T-cell (primary cell): ENCODE data around the gene TMEM178A. TPM values are rescaled to one million over a fixed set of nuclear protein-coding genes. Genes with fewer than 3 reads are reported as not detected.

Experiments
- ATAC-seq, 4 experiments: fragments of 200-7000 bp in 3 of 4; fragments of 150-1000 bp in 1 of 4; cut with Tn5 transposase; replicated peaks in 1 of 4; 1 replicate in 3 of 4; 2 replicates in 1 of 4; pipeline ENCODE4 v1.10.0; 2021; ENCODE audit warnings: moderate library complexity in 3 of 4, mild to moderate bottlenecking in 2 of 4, moderate number of reproducible peaks in 1 of 4
- CTCF ChIA-PET, 2 donors: fragments of 300-600 bp; sonication (Branson Sonifier 250); formaldehyde crosslinking; loops; one replicate each; lab custom pipeline; 2022; ENCODE audit warnings: antibody characterized with exemption in 2 of 2; lab: Charles Lee
- POLR2A ChIA-PET, 2 donors: fragments of 300-600 bp; sonication (Branson Sonifier 250); formaldehyde crosslinking; loops; one replicate each; lab custom pipeline; 2022; ENCODE audit warnings: antibody characterized with exemption in 2 of 2; lab: Charles Lee
- DNase-seq, 35 experiments: peaks; one replicate each; pipeline versions ENCODE4 v3.0.0 to v3.0.0-alpha.2; 2013 to 2023
- H3K27ac ChIP-seq: one replicate; pipeline ENCODE4 v1.5.1; 2013; ENCODE audit warnings: low read length
- H3K27me3 ChIP-seq, 2 experiments: replicated peaks in 1 of 2; 1 replicate in 1 of 2; 2 replicates in 1 of 2; pipeline versions ENCODE4 v1.6.1 to v1.7.0; 2013; ENCODE audit warnings: low read length in 1 of 2, mixed read lengths in 1 of 2; ENCODE audit not compliant: control insufficient read depth in 2 of 2, insufficient read depth in 2 of 2; ENCODE audit errors: extremely low read depth in 1 of 2
- H3K36me3 ChIP-seq, 2 donors: 1 replicate in 1 of 2; 2 replicates in 1 of 2; pipeline versions ENCODE4 v1.6.1 to v1.7.0; 2013; ENCODE audit warnings: low read length in 1 of 2; ENCODE audit not compliant: control insufficient read depth in 2 of 2, insufficient read depth in 1 of 2; ENCODE audit errors: extremely low read depth in 1 of 2
- H3K4me1 ChIP-seq, 2 experiments: 1 replicate in 1 of 2; 2 replicates in 1 of 2; pipeline versions ENCODE4 v1.6.1 to v1.7.0; 2013; ENCODE audit warnings: low read length in 2 of 2, mixed read lengths in 1 of 2; ENCODE audit not compliant: insufficient read depth in 2 of 2, control insufficient read depth in 1 of 2; ENCODE audit errors: extremely low read depth in 1 of 2
- H3K4me3 ChIP-seq, 2 donors: 1 replicate in 1 of 2; 2 replicates in 1 of 2; pipeline versions ENCODE4 v1.5.1 to v1.7.0; 2013; ENCODE audit warnings: mild to moderate bottlenecking in 2 of 2, low read length in 1 of 2, moderate library complexity in 1 of 2; ENCODE audit not compliant: control insufficient read depth in 1 of 2; ENCODE audit errors: extremely low read depth in 1 of 2
- H3K9me3 ChIP-seq: 2 replicates; pipeline ENCODE4 v1.7.0; 2013
- H3K27ac Mint-ChIP-seq, 2 donors: one replicate each; pipeline ENCODE4 v1.8.0; 2020 to 2021; ENCODE audit warnings: mild to moderate bottlenecking in 2 of 2, mixed read lengths in 2 of 2
- H3K27me3 Mint-ChIP-seq, 2 donors: one replicate each; pipeline ENCODE4 v1.8.0; 2021 to 2022; ENCODE audit warnings: mixed read lengths in 2 of 2
- H3K36me3 Mint-ChIP-seq: one replicate; pipeline ENCODE4 v1.8.0; 2021; ENCODE audit warnings: mixed read lengths
- H3K4me1 Mint-ChIP-seq, 3 donors: one replicate each; pipeline ENCODE4 v1.8.0; 2020 to 2022; ENCODE audit warnings: mixed read lengths in 3 of 3, mild to moderate bottlenecking in 1 of 3
- H3K4me3 Mint-ChIP-seq, 3 donors: one replicate each; pipeline ENCODE4 v1.8.0; 2020 to 2022; ENCODE audit warnings: mild to moderate bottlenecking in 3 of 3, mixed read lengths in 3 of 3, moderate library complexity in 3 of 3
- H3K9me3 Mint-ChIP-seq, 3 donors: one replicate each; pipeline ENCODE4 v1.8.0; 2020 to 2022; ENCODE audit warnings: mixed read lengths in 3 of 3
- WGBS: methylation state at CpG from one replicate; pipeline ENCODE4 v1.1.5; 2013; ENCODE audit warnings: missing lambda C conversion rate; ENCODE audit not compliant: insufficient coverage; 5-methylcytosine and 5-hydroxymethylcytosine counted together
- total RNA-seq, 35 experiments: library from RNA in 6 of 35; stranded (reverse) in 6 of 35; fragments of 120-200 nt in 1 of 35; gene quantifications; one replicate each; pipeline versions ENCODE4 v1.2.1 to v1.2.4 and lab custom pipeline; 2013 to 2026

Gene TMEM178A
- total RNA-seq, 5 donors from 2014 or later (not counting 1 experiment from before 2014, with no cell fraction given): 0.32 to 0.47 (median 0.45) TPM; not detected in 2

DNA sequence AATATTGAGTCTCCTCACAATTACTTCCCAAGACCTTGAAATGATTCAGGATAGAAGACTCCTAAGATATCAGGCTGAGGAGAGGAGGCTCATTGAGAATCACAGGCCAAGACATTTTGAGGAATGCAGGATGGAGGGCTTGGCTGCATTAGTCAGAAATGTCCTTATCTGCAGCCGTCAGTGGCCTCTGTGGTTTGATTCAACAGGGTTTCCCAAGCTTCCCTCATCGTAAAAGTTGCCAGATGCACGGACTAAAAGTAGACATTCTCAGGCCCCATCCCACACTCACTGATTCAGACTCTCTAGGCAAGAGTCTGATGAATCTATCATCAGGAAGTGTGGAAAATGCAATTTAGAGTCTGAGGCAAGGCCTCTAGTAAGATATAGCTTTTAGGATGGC is 34.0 kb upstream of the TMEM178A start:
- no peaks in the 10 kb centered on the region for H3K9me3 ChIP-seq
- Mint-ChIP-seq H3K27ac (no peak overlapping the region), H3K36me3 (no peaks in the 10 kb centered on the region), H3K4me3 (no peak overlapping the region), H3K27me3 (peaks cover 0 to 3% of the 10 kb centered on the region in 2 donors), H3K4me1 (no peaks in the 10 kb centered on the region), H3K9me3 (no peaks in the 10 kb centered on the region)
- no CpG with 5 or more reads among the region's 3 CpGs for WGBS
- ChIA-PET POLR2A (no interaction called here), CTCF (no interaction called here)
- H3K4me3 ChIP-seq: no peak overlapping the region
- H3K27ac ChIP-seq: no peak overlapping the region
- H3K4me1 ChIP-seq: no peaks in the 10 kb centered on the region
- H3K27me3 ChIP-seq: no peaks in the 10 kb centered on the region
- ATAC-seq: no peak
- no peaks in the 10 kb centered on the region for H3K36me3 ChIP-seq
- no peak for DNase-seq

GRCh38 chr2:39632876-39633275 is 32.8 kb upstream of the TMEM178A start:
- ATAC-seq (no peak), DNase-seq (no peak)
- no peak overlapping the region for H3K4me3 ChIP-seq
- H3K9me3 ChIP-seq: no peaks in the 10 kb centered on the region
- no peaks in the 10 kb centered on the region for H3K27me3 ChIP-seq
- no peak overlapping the region for H3K27ac Mint-ChIP-seq
- ChIA-PET CTCF (no interaction called here), POLR2A (no interaction called here)
- no peaks in the 10 kb centered on the region for H3K4me1 ChIP-seq
- no peak overlapping the region for H3K27ac ChIP-seq
- H3K36me3 Mint-ChIP-seq: no peaks in the 10 kb centered on the region
- H3K9me3 Mint-ChIP-seq: no peaks in the 10 kb centered on the region
- peaks cover 0 to 3% of the 10 kb centered on the region in 2 donors for H3K27me3 Mint-ChIP-seq
- no peak overlapping the region for H3K4me3 Mint-ChIP-seq
- WGBS: no CpG with 5 or more reads among the region's 4 CpGs
- H3K4me1 Mint-ChIP-seq: no peaks in the 10 kb centered on the region
- no peaks in the 10 kb centered on the region for H3K36me3 ChIP-seq

DNA sequence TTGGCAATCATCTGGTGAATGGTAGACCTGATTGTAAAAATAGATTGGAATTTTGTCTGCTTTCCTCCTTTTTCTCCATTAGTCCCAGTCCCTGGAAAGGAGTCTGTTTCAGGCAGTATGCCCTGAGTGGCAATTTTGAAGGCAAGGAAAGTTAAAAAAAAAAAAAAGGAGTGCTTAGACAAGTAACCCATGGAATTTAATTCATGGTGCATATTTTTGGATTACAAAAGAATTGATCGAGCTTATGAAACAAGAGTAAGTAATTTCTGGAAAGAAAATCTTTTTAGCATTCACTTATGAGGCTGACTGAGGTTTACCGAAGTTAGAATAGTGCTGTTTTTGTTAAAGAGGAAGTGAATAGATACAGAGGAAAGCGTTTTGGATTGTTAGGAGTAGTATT is 29.4 kb upstream of the TMEM178A start:
- WGBS: no CpG with 5 or more reads among the region's 3 CpGs
- ChIA-PET CTCF (no interaction called here), POLR2A (no interaction called here)
- H3K4me3 ChIP-seq: no peak overlapping the region
- H3K27me3 ChIP-seq: peaks cover 0 to 3% of the 10 kb centered on the region in 2 experiments
- H3K36me3 Mint-ChIP-seq: no peaks in the 10 kb centered on the region
- H3K4me1 Mint-ChIP-seq: no peaks in the 10 kb centered on the region
- no peaks in the 10 kb centered on the region for H3K4me1 ChIP-seq
- H3K4me3 Mint-ChIP-seq: no peak overlapping the region
- ATAC-seq: no peak
- no peak for DNase-seq
- no peak overlapping the region for H3K27ac ChIP-seq
- peaks cover 0 to 3% of the 10 kb centered on the region in 2 donors for H3K27me3 Mint-ChIP-seq
- no peaks in the 10 kb centered on the region for H3K36me3 ChIP-seq
- no peaks in the 10 kb centered on the region for H3K9me3 ChIP-seq
- no peaks in the 10 kb centered on the region for H3K9me3 Mint-ChIP-seq
- no peak overlapping the region for H3K27ac Mint-ChIP-seq

DNA sequence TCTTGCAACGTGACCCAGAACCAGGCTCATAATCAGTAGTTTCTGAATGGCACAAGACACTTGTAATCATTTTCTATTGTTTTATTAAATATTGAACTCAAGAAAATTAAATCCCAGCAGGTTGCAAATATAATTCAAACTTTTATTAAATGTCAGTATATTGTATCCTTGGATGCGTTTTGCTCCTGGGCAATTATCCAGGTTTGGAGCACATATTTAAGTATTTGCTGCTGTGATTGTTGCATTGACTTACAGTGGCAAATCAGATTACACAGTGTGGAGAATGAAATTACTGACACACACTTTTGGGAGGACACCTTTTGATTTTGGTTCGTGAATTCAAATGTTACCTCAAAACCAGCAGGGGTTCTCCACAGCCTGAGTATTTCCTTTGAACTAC is 27.1 kb upstream of the TMEM178A start:
- Histone ChIP-seq H3K4me1 (no peaks in the 10 kb centered on the region), H3K27me3 (peaks cover 0 to 3% of the 10 kb centered on the region in 2 experiments), H3K27ac (no peak overlapping the region), H3K9me3 (no peaks in the 10 kb centered on the region), H3K36me3 (no peaks in the 10 kb centered on the region), H3K4me3 (no peak overlapping the region)
- Mint-ChIP-seq H3K9me3 (no peaks in the 10 kb centered on the region), H3K27me3 (peaks cover 0 to 3% of the 10 kb centered on the region in 2 donors), H3K36me3 (no peaks in the 10 kb centered on the region), H3K27ac (no peak overlapping the region), H3K4me1 (no peaks in the 10 kb centered on the region), H3K4me3 (no peak overlapping the region)
- ATAC-seq: no peak
- DNase-seq: no peak
- CTCF ChIA-PET: no interaction called here
- WGBS: 67% methylated on average over 1 of the region's 3 CpGs
- POLR2A ChIA-PET: no interaction called here

- ChIA-PET CTCF (no interaction called here), POLR2A (no interaction called here)
- peaks cover 0 to 3% of the 10 kb centered on the region in 2 donors for H3K27me3 Mint-ChIP-seq
- DNase-seq (no peak), ATAC-seq (no peak)
- 89% methylated on average over 2 of the region's 2 CpGs for WGBS
- no peak overlapping the region for H3K27ac Mint-ChIP-seq
- no peak overlapping the region for H3K4me3 ChIP-seq
- no peaks in the 10 kb centered on the region for H3K36me3 Mint-ChIP-seq
- no peaks in the 10 kb centered on the region for H3K9me3 ChIP-seq
- no peaks in the 10 kb centered on the region for H3K36me3 ChIP-seq
- H3K27ac ChIP-seq: no peak overlapping the region
- H3K9me3 Mint-ChIP-seq: no peaks in the 10 kb centered on the region
- H3K27me3 ChIP-seq: peaks cover 0 to 3% of the 10 kb centered on the region in 2 experiments
- no peaks in the 10 kb centered on the region for H3K4me1 ChIP-seq
- H3K4me1 Mint-ChIP-seq: no peaks in the 10 kb centered on the region
- no peak overlapping the region for H3K4me3 Mint-ChIP-seq
Observed at GRCh38 chr2:39640107-39640506, 25.6 kb upstream of the TMEM178A start.

DNA sequence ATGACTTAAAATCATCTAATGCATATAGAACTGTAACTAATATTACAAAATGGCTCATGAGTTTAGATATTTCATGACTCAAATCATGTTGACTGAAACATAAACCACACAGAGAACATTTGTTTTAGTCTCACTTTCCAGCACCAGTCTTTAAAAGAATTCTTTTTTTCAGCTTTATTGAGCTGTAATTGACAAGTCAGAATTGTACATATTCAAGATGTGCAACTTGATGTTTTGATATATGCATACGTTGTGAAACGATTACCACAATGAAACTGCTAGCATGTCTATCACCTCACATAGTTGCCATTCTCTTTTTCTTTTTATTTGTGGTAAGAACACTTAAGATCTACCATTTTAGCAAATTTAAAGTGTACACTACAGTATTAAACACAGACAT is 25.0 kb upstream of the TMEM178A start:
- DNase-seq: no peak
- ATAC-seq: no peak
- POLR2A ChIA-PET: no interaction called here
- Mint-ChIP-seq H3K9me3 (no peaks in the 10 kb centered on the region), H3K4me3 (no peak overlapping the region), H3K36me3 (no peaks in the 10 kb centered on the region), H3K27me3 (peaks cover 0 to 3% of the 10 kb centered on the region in 2 donors), H3K27ac (no peak overlapping the region), H3K4me1 (no peaks in the 10 kb centered on the region)
- CTCF ChIA-PET: no interaction called here
- H3K36me3 ChIP-seq: no peaks in the 10 kb centered on the region
- H3K9me3 ChIP-seq: no peaks in the 10 kb centered on the region
- H3K27me3 ChIP-seq: peaks cover 0 to 3% of the 10 kb centered on the region in 2 experiments
- H3K27ac ChIP-seq: no peak overlapping the region
- no peaks in the 10 kb centered on the region for H3K4me1 ChIP-seq
- WGBS: no CpG with 5 or more reads among the region's 2 CpGs
- H3K4me3 ChIP-seq: no peak overlapping the region

DNA sequence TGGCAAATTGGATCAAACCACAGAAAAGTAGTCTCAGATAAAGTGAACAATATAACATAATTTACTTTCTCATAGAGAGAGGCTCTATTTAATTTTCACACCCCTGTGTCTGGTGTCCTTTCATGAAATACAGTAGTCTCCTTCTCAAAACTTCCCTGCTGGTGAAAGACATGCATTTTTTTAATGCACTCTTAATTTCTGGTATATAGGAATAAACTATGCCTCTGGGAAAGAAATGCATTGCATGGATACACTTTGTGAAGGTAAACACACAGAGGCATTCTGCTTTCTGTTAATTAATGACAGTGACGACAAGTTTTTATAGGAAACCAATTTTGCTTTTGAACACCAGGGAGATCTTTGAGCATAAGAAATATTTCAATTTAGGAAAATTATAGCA is 24.1 kb upstream of the TMEM178A start:
- ChIA-PET CTCF (no interaction called here), POLR2A (no interaction called here)
- no peaks in the 10 kb centered on the region for H3K36me3 ChIP-seq
- no peaks in the 10 kb centered on the region for H3K4me1 ChIP-seq
- H3K4me1 Mint-ChIP-seq: no peaks in the 10 kb centered on the region
- H3K27me3 ChIP-seq: peaks cover 0 to 3% of the 10 kb centered on the region in 2 experiments
- DNase-seq (no peak), ATAC-seq (no peak)
- no peak overlapping the region for H3K27ac Mint-ChIP-seq
- no peaks in the 10 kb centered on the region for H3K9me3 Mint-ChIP-seq
- H3K27ac ChIP-seq: no peak overlapping the region
- no CpG with 5 or more reads among the region's 1 CpG for WGBS
- no peak overlapping the region for H3K4me3 ChIP-seq
- no peaks in the 10 kb centered on the region for H3K9me3 ChIP-seq
- no peaks in the 10 kb centered on the region for H3K36me3 Mint-ChIP-seq
- H3K4me3 Mint-ChIP-seq: no peak overlapping the region
- no peaks in the 10 kb centered on the region for H3K27me3 Mint-ChIP-seq
